H1 (cell line): ENCODE results near the gene STX8. TPM values are rescaled to one million over a fixed set of nuclear protein-coding genes. Genes with fewer than 3 reads are reported as not detected.

ENCODE experiments used
- CTCF ChIA-PET: fragments of 300-600 bp; sonication (Branson Sonifier 250); formaldehyde crosslinking; loops from one replicate; lab custom pipeline; 2021; ENCODE audit not compliant: partially characterized antibody; lab: Charles Lee
- POLR2A ChIA-PET: fragments of 300-600 bp; sonication (Branson Sonifier 250); formaldehyde crosslinking; loops from one replicate; lab custom pipeline; 2021; ENCODE audit warnings: inconsistent platforms; ENCODE audit not compliant: partially characterized antibody; lab: Charles Lee
- DNase-seq, 2 experiments: peaks; one replicate each; pipeline versions ENCODE4 v3.0.0 to v3.0.0-alpha.2; 2010 to 2022; ENCODE audit warnings: low spot score in 2 of 2, low read depth in 1 of 2, mixed read lengths in 1 of 2
- FAIRE-seq: peaks from 2 replicates; lab custom pipeline; 2011; peaks lifted over from hg19 to GRCh38; lab: Jason Lieb, UNC
- H2AFZ ChIP-seq: 2 replicates; pipeline ENCODE4 v1.8.1; 2012; ENCODE audit warnings: low read length, inconsistent platforms
- H2AK5ac ChIP-seq: 2 replicates; pipeline ENCODE4 v1.6.1; 2013; ENCODE audit warnings: low read depth, low read length
- H2BK120ac ChIP-seq: replicated peaks from 2 replicates; pipeline ENCODE3; 2013; ENCODE audit warnings: low read depth, low read length, inconsistent platforms
- H2BK12ac ChIP-seq: 2 replicates; pipeline ENCODE4 v1.6.1; 2013; ENCODE audit warnings: low read depth, low read length
- H2BK15ac ChIP-seq: 2 replicates; pipeline ENCODE4 v1.6.1; 2013; ENCODE audit warnings: low read length
- H2BK20ac ChIP-seq: 2 replicates; pipeline ENCODE4 v1.6.1; 2013; ENCODE audit warnings: low read length
- H2BK5ac ChIP-seq: 2 replicates; pipeline ENCODE4 v1.6.1; 2013; ENCODE audit warnings: low read depth, low read length
- H3K14ac ChIP-seq: 2 replicates; pipeline ENCODE4 v1.6.1; 2013; ENCODE audit warnings: inconsistent platforms; ENCODE audit not compliant: insufficient read length
- H3K18ac ChIP-seq: 2 replicates; pipeline ENCODE4 v1.6.1; 2013; ENCODE audit warnings: low read length; ENCODE audit errors: extremely low read depth
- H3K23ac ChIP-seq: 2 replicates; pipeline ENCODE4 v1.6.1; 2013; ENCODE audit warnings: inconsistent platforms; ENCODE audit not compliant: insufficient read length
- H3K23me2 ChIP-seq: 2 replicates; pipeline ENCODE4 v1.6.1; 2013; ENCODE audit warnings: low read depth, low read length
- H3K27ac ChIP-seq: 2 replicates; pipeline ENCODE4 v1.6.1; 2011; ENCODE audit warnings: low read depth, low read length, inconsistent platforms
- H3K27me3 ChIP-seq, 4 experiments: replicated peaks in 1 of 4; 1 replicate in 1 of 4; 2 replicates in 3 of 4; pipeline versions ENCODE4 v1.6.1 to v1.8.1; 2011 to 2013; ENCODE audit warnings: low read length in 3 of 4, mild to moderate bottlenecking in 3 of 4, inconsistent platforms in 2 of 4, mixed read lengths in 2 of 4, moderate library complexity in 1 of 4; ENCODE audit not compliant: control insufficient read depth in 3 of 4, insufficient read depth in 3 of 4; ENCODE audit errors: extremely low read depth in 1 of 4
- H3K36me3 ChIP-seq, 4 experiments: 2 replicates each; pipeline versions ENCODE4 v1.6.1 to v1.8.1; 2011 to 2013; ENCODE audit warnings: mild to moderate bottlenecking in 4 of 4, low read length in 3 of 4, moderate library complexity in 2 of 4, control low read depth in 1 of 4, inconsistent platforms in 1 of 4; ENCODE audit not compliant: insufficient read depth in 4 of 4, control insufficient read depth in 2 of 4
- H3K4ac ChIP-seq: replicated peaks from 2 replicates; pipeline ENCODE3; 2013; ENCODE audit warnings: low read length, low read depth, mixed read lengths, inconsistent platforms; ENCODE audit not compliant: insufficient read length
- H3K4me1 ChIP-seq, 4 experiments: replicated peaks in 1 of 4; 1 replicate in 1 of 4; 2 replicates in 3 of 4; pipeline versions ENCODE4 v1.6.1 to v1.8.1; 2011 to 2013; ENCODE audit warnings: low read length in 3 of 4, inconsistent platforms in 2 of 4, mixed read lengths in 1 of 4; ENCODE audit not compliant: insufficient read depth in 4 of 4, control insufficient read depth in 3 of 4
- H3K4me2 ChIP-seq, 2 experiments: 2 replicates each; pipeline versions ENCODE4 v1.6.1 to v1.8.1; 2011 to 2013; ENCODE audit warnings: low read depth in 2 of 2, low read length in 2 of 2, control low read depth in 1 of 2, inconsistent platforms in 1 of 2, mild to moderate bottlenecking in 1 of 2; ENCODE audit not compliant: insufficient read depth in 1 of 2
- H3K4me3 ChIP-seq, 4 experiments: fragments of 200-600, 300-600 bp in 1 of 4; sonication (generic), shearing (Covaris generic), sonication (Bioruptor Twin) in 1 of 4; 2 replicates each; pipeline versions ENCODE4 v1.5.1 to v1.8.1; 2011 to 2016; ENCODE audit warnings: low read length in 4 of 4, low read depth in 3 of 4, control low read depth in 2 of 4, inconsistent platforms in 2 of 4, mild to moderate bottlenecking in 2 of 4, mixed read lengths in 1 of 4, moderate library complexity in 1 of 4; ENCODE audit not compliant: insufficient read depth in 2 of 4; ENCODE audit errors: extremely low read depth in 1 of 4
- H3K56ac ChIP-seq: replicated peaks from 2 replicates; pipeline ENCODE3; 2013; ENCODE audit warnings: low read depth, mild to moderate bottlenecking, mixed read lengths, low read length, inconsistent platforms; ENCODE audit not compliant: insufficient read length
- H3K79me1 ChIP-seq: 2 replicates; pipeline ENCODE4 v1.6.1; 2013; ENCODE audit warnings: low read depth, low read length, control low read depth
- H3K79me2 ChIP-seq, 2 experiments: 2 replicates each; pipeline versions ENCODE4 v1.6.1 to v1.8.1; 2012 to 2013; ENCODE audit warnings: low read length in 2 of 2, mild to moderate bottlenecking in 2 of 2, inconsistent platforms in 1 of 2; ENCODE audit not compliant: insufficient read depth in 2 of 2, control insufficient read depth in 1 of 2
- H3K9ac ChIP-seq, 4 experiments: replicated peaks in 1 of 4; 1 replicate in 1 of 4; 2 replicates in 3 of 4; pipeline versions ENCODE4 v1.6.1 to v1.8.1; 2011 to 2013; ENCODE audit warnings: low read depth in 3 of 4, low read length in 3 of 4, control low read depth in 2 of 4, mild to moderate bottlenecking in 2 of 4, moderate library complexity in 2 of 4, inconsistent platforms in 1 of 4; ENCODE audit errors: extremely low read depth in 1 of 4
- H3K9me3 ChIP-seq, 2 experiments: 2 replicates each; pipeline versions ENCODE4 v1.6.1 to v1.8.1; 2012 to 2013; ENCODE audit warnings: mild to moderate bottlenecking in 2 of 2, moderate library complexity in 2 of 2, control low read depth in 1 of 2, inconsistent platforms in 1 of 2, low read depth in 1 of 2, low read length in 1 of 2, mixed read lengths in 1 of 2; ENCODE audit not compliant: insufficient read depth in 2 of 2
- H4K20me1 ChIP-seq, 2 experiments: replicated peaks in 1 of 2; 2 replicates each; pipeline versions ENCODE3 to v1.8.1; 2011 to 2013; ENCODE audit warnings: inconsistent platforms in 2 of 2, low read length in 2 of 2, mild to moderate bottlenecking in 1 of 2; ENCODE audit not compliant: insufficient read depth in 2 of 2, control insufficient read depth in 1 of 2
- H4K5ac ChIP-seq: 2 replicates; pipeline ENCODE4 v1.6.1; 2013; ENCODE audit warnings: low read length, low read depth, mixed read lengths, inconsistent platforms; ENCODE audit not compliant: insufficient read length
- H4K8ac ChIP-seq: 2 replicates; pipeline ENCODE4 v1.8.0; 2013; ENCODE audit warnings: mild to moderate bottlenecking, moderate library complexity, low read length, inconsistent platforms; ENCODE audit not compliant: insufficient read depth; ENCODE audit errors: extremely low read depth
- H4K91ac ChIP-seq: replicated peaks from 2 replicates; pipeline ENCODE3; 2013; ENCODE audit warnings: low read length, mixed read lengths, inconsistent platforms; ENCODE audit not compliant: insufficient read length
- TCF12 ChIP-seq: IDR thresholded peaks from 2 replicates; pipeline ENCODE4 v1.6.1; 2011; ENCODE audit warnings: low read depth, mild to moderate bottlenecking, low read length
- WGBS, 2 experiments: shearing (Covaris generic) in 1 of 2; methylation state at CpG; one replicate each; pipeline versions ENCODE4 v1.1.6 to v1.1.7; 2013 to 2015; ENCODE audit warnings: low lambda C conversion rate in 2 of 2, mixed read lengths in 2 of 2, inconsistent platforms in 1 of 2, low coverage in 1 of 2, missing lambda C conversion rate in 1 of 2; ENCODE audit not compliant: insufficient replicate concordance in 2 of 2, insufficient coverage in 1 of 2, insufficient read length in 1 of 2; ENCODE audit errors: extremely low coverage in 1 of 2, missing lambda C conversion rate in 1 of 2; 5-methylcytosine and 5-hydroxymethylcytosine counted together
- polyA plus RNA-seq, 7 experiments: library from polyadenylated mRNA; depleted of rRNA in 3 of 7; stranded (reverse) in 5 of 7; unstranded in 2 of 7; fragments of >200 nt in 5 of 7; fragments of 200-250 nt in 2 of 7; gene quantifications; 1 replicate in 5 of 7; 2 replicates in 1 of 7; 4 replicates in 1 of 7; pipeline versions ENCODE4 v1.2.1 to v1.2.3, GENCODE V29; 2011 to 2013; ENCODE audit warnings: missing spikeins in 2 of 7, mixed read lengths in 2 of 7
- total RNA-seq: library from RNA; stranded (reverse); fragmentation: NEBNext Ultra II Directional; extraction: Animal tissue kit (Norgen Biotek cat#: 25700); gene quantifications from 2 replicates; pipeline ENCODE4 v1.2.1, GENCODE V29; 2021
- TF ChIP-seq, protein P1 (sequence below): IDR thresholded peaks from 2 replicates; pipeline ENCODE4 v1.6.1; 2012; ENCODE audit warnings: inconsistent platforms

STX8 gene
- total and polyA plus RNA-seq, 2 of the 8 experiments (the other 6 are each of a cell fraction or from before 2014, with no cell fraction given) = 22.8 to 42.5 TPM

- CTCF ChIA-PET = no interaction called here
- H2BK12ac ChIP-seq = no peak overlapping the region
- FAIRE-seq = no peak
Observed at GRCh38 chr17:9439851-9440250, 135.8 kb downstream of the STX8 start.

More at GRCh38 chr17:9439851-9440250, 135.8 kb downstream of the STX8 start:
- Histone ChIP-seq H4K91ac (no peak overlapping the region), H2AFZ (no peak overlapping the region), H3K27ac (no peak overlapping the region), H3K4me3 (no peak overlapping the region), H3K23me2 (no peaks in the 10 kb centered on the region), H2AK5ac (no peak overlapping the region), H2BK15ac (no peak overlapping the region), H3K36me3 (no peaks in the 10 kb centered on the region), H2BK5ac (no peak overlapping the region), H3K18ac (no peak overlapping the region), H3K4me2 (no peak overlapping the region), H3K79me2 (no peaks in the 10 kb centered on the region), H3K23ac (no peak overlapping the region), H4K20me1 (no peaks in the 10 kb centered on the region)
- WGBS, 2 experiments = 92% methylated on average over 3 of the region's 3 CpGs; no CpG with 5 or more reads in 1 of the 2 experiments
- POLR2A ChIA-PET = no interaction called here
- TF ChIP-seq TCF12 = no peak
- TF ChIP-seq, protein P1, sequence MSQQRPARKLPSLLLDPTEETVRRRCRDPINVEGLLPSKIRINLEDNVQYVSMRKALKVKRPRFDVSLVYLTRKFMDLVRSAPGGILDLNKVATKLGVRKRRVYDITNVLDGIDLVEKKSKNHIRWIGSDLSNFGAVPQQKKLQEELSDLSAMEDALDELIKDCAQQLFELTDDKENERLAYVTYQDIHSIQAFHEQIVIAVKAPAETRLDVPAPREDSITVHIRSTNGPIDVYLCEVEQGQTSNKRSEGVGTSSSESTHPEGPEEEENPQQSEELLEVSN = no peak
- TF ChIP-seq, all 59 proteins: peak for 0
- Histone ChIP-seq H3K56ac (no peak overlapping the region), H3K79me1 (no peaks in the 10 kb centered on the region), H2BK120ac (no peak overlapping the region), H4K8ac (no peak overlapping the region), H3K9ac (no peak overlapping the region), H3K4me1 (peaks cover 0 to 2% (median 2%) of the 10 kb centered on the region in 4 experiments; a peak in 4 of 7 replicates), H3K4ac (no peak overlapping the region), H3K9me3 (no peaks in the 10 kb centered on the region), H4K5ac (no peak overlapping the region), H3K14ac (no peak overlapping the region), H3K27me3 (no peaks in the 10 kb centered on the region), H2BK20ac (no peak overlapping the region)
- DNase-seq = no peak
